ENCODE results near the gene RUFY1. TPM values are rescaled to one million over a fixed set of nuclear protein-coding genes. Genes with fewer than 3 reads are reported as not detected.
"Not testable (repeated sequence)": the region's sequence is repeated elsewhere in the genome, so short reads cannot be mapped to it uniquely, and the experiment has no call there.

The RUFY1 gene
- total RNA-seq, 1 experiment from 2014 or later: 34.0 TPM

- no peak for TF ChIP-seq IRF2 (CRISPR knock-in tag; IDR thresholded peaks at IDR 0.05; ENCODE audit: borderline replicate concordance, low read depth)
- TF ChIP-seq NR3C1 (CRISPR knock-in tag; conservative IDR thresholded peaks at IDR 0.05; ENCODE audit: low read depth): no peak
- TF ChIP-seq NFYB (CRISPR knock-in tag; conservative IDR thresholded peaks at IDR 0.05; ENCODE audit: low read depth): no peak
- no peak for TF ChIP-seq ATF6 (CRISPR knock-in tag; IDR thresholded peaks at IDR 0.05)
These were observed 3.5 kb downstream of the RUFY1 start (continued) for GRCh38 chr5:179553875-179554274.

GRCh38 chr5:179554981-179555380 lies 4.6 kb downstream of the RUFY1 start:
- peaks cover 7% of the 10 kb centered on the region for H3K36me3 Mint-ChIP-seq
- ATAC-seq (no peak), DNase-seq (ENCODE audit: low spot score) (no peak)
- ChIA-PET CTCF (no interaction called here), POLR2A (no interaction called here)
- peak overlapping the region; percentile 87 for H3K27ac Mint-ChIP-seq
- TF ChIP-seq ZNF532 (CRISPR knock-in tag; IDR thresholded peaks at IDR 0.05; ENCODE audit: borderline replicate concordance): no peak
- TF ChIP-seq SP1 (CRISPR knock-in tag; conservative IDR thresholded peaks at IDR 0.05): no peak
- TF ChIP-seq ATF1 (CRISPR knock-in tag; IDR thresholded peaks at IDR 0.05): no peak
- TF ChIP-seq ZNF263 (CRISPR knock-in tag; IDR thresholded peaks at IDR 0.05; ENCODE audit: low read depth): no peak
- no peak for TF ChIP-seq MYBL2 (CRISPR knock-in tag; IDR thresholded peaks at IDR 0.05)
- TF ChIP-seq OVOL2 (CRISPR knock-in tag; IDR thresholded peaks at IDR 0.05; ENCODE audit: borderline replicate concordance): no peak
- no peak for TF ChIP-seq NR1H2 (CRISPR knock-in tag; IDR thresholded peaks at IDR 0.05)
- TF ChIP-seq ZMAT4 (CRISPR knock-in tag; IDR thresholded peaks at IDR 0.05): no peak
- TF ChIP-seq JAZF1 (CRISPR knock-in tag; IDR thresholded peaks at IDR 0.05): no peak
- TF ChIP-seq TEAD1 (CRISPR knock-in tag; IDR thresholded peaks at IDR 0.05): no peak
- no peak for TF ChIP-seq PRRX2 (CRISPR knock-in tag; IDR thresholded peaks at IDR 0.05)
- TF ChIP-seq ZNF416 (CRISPR knock-in tag; IDR thresholded peaks at IDR 0.05): no peak
- H3K27me3 Mint-ChIP-seq (ENCODE audit: low read depth): no peaks in the 10 kb centered on the region
- no peaks in the 10 kb centered on the region for H3K9me3 Mint-ChIP-seq
- H3K4me1 Mint-ChIP-seq: peaks cover 35% of the 10 kb centered on the region
- no peak overlapping the region for H3K4me3 Mint-ChIP-seq

- H3K9me3 Mint-ChIP-seq; H3K27me3 Mint-ChIP-seq (ENCODE audit: low read depth); DNase-seq (ENCODE audit: low spot score); ATAC-seq: not testable (repeated sequence)
- Mint-ChIP-seq H3K36me3 (peaks cover 26% of the 10 kb centered on the region), H3K27ac (peak overlapping the region; percentile 99), H3K4me1 (peaks cover 30% of the 10 kb centered on the region), H3K4me3 (peak overlapping the region; percentile 97)
- POLR2A ChIA-PET: interaction anchor here (0.6 to 2.0 kb wide), 8 partner anchors 8 to 184 kb away, joined by 3 to 30 read pairs (median 4); partner anchors contain the start of genes HNRNPH1 and RUFY1
- CTCF ChIA-PET: interaction anchor here (0.6 to 2.1 kb wide), 6 partner anchors 7 to 126 kb away, joined by 3 to 11 read pairs (median 4); partner anchors contain the start of gene RUFY1
These were observed 8.0 kb downstream of the RUFY1 start for GRCh38 chr5:179558261-179558799.
